A549 (cell line): ENCODE data around the gene CMTM5. TPM values are rescaled to one million over a fixed set of nuclear protein-coding genes. Genes with fewer than 3 reads are reported as not detected.
"Not testable (repeated sequence)": the region's sequence is repeated elsewhere in the genome, so short reads cannot be mapped to it uniquely, and the experiment has no call there.

Source experiments
- ATAC-seq, 2 experiments: fragments of 200-7000 bp in 1 of 2; fragments of >200 bp in 1 of 2; cut with Nextera tagmentation in 1 of 2; cut with Tn5 transposase in 1 of 2; 3 replicates each; pipeline versions ENCODE4 v1.8.0 to v1.9.1; 2018 to 2020; ENCODE audit warnings: mild to moderate bottlenecking in 1 of 2, moderate library complexity in 1 of 2
- CTCF ChIA-PET: fragments of 300-600 bp; sonication (Branson Sonifier 250); formaldehyde crosslinking; extraction: SDS; loops from one replicate; lab custom pipeline; 2021; ENCODE audit warnings: antibody characterized with exemption, inconsistent platforms; lab: Yijun Ruan, JAX
- POLR2A ChIA-PET: fragments of 350-600 bp; formaldehyde crosslinking; extraction: SDS; loops from one replicate; lab custom pipeline; 2021; ENCODE audit warnings: antibody characterized with exemption, inconsistent platforms; lab: Yijun Ruan, JAX
- DNase-seq, 2 experiments: peaks; one replicate each; pipeline versions ENCODE4 v3.0.0 to v3.0.0-alpha.2; 2011 to 2016; ENCODE audit warnings: low read depth in 1 of 2, low spot score in 1 of 2
- FAIRE-seq: peaks from 2 replicates; lab custom pipeline; 2011; peaks lifted over from hg19 to GRCh38; lab: Jason Lieb, UNC
- H3K27ac ChIP-seq, 2 experiments: fragments of >200 bp; sonication (Bioruptor Twin); formaldehyde crosslinking; 3 replicates each; pipeline ENCODE4 v1.5.1; 2016 to 2017
- H3K4me1 ChIP-seq: fragments of >200 bp; sonication (Bioruptor Twin); formaldehyde crosslinking; 3 replicates; pipeline ENCODE4 v1.6.1; 2016
- H3K4me2 ChIP-seq: fragments of >200 bp; sonication (Bioruptor Twin); formaldehyde crosslinking; 3 replicates; pipeline ENCODE4 v1.6.1; 2016
- H3K4me3 ChIP-seq: fragments of >200 bp; sonication (Bioruptor Twin); formaldehyde crosslinking; 3 replicates; pipeline ENCODE4 v1.5.1; 2016
- H3K9me3 ChIP-seq: fragments of >200 bp; sonication (Bioruptor Twin); formaldehyde crosslinking; 3 replicates; pipeline ENCODE4 v1.6.1; 2016
- ATOH8 ChIP-seq: fragments of 250-450 bp; sonication (Bioruptor Pico); IDR thresholded peaks from 2 replicates; pipeline ENCODE4 v1.5.0; 2020; ENCODE audit warnings: low read depth, mild to moderate bottlenecking, moderate library complexity
- CBX8 ChIP-seq: fragments of 200-600 bp; sonication (generic); IDR thresholded peaks from 2 replicates; pipeline ENCODE4 v1.6.1; 2016
- CEBPB ChIP-seq, 2 experiments: fragments of >200 bp in 1 of 2; sonication (Bioruptor Twin) in 1 of 2; formaldehyde crosslinking in 1 of 2; IDR thresholded peaks; 2 replicates each; pipeline ENCODE4 v1.6.1; 2012 to 2016
- EHF ChIP-seq: fragments of 250-450 bp; sonication (Bioruptor Pico); IDR thresholded peaks from 2 replicates; pipeline ENCODE4 v1.5.0; 2020; ENCODE audit warnings: mild to moderate bottlenecking
- ESRRA ChIP-seq: fragments of 150-350 bp; IDR thresholded peaks from 2 replicates; pipeline ENCODE4 v1.6.1; 2014; ENCODE audit warnings: mild to moderate bottlenecking, low read length, borderline replicate concordance
- GATA3 ChIP-seq: IDR thresholded peaks from 2 replicates; pipeline ENCODE4 v1.6.1; 2012; ENCODE audit warnings: borderline replicate concordance
- HEYL ChIP-seq: fragments of 250-450 bp; sonication (Bioruptor Pico); IDR thresholded peaks from 2 replicates; pipeline ENCODE4 v1.8.0; 2021; ENCODE audit warnings: mild to moderate bottlenecking, moderate library complexity
- HMGXB4 ChIP-seq: fragments of 250-450 bp; sonication (Bioruptor Pico); IDR thresholded peaks from 2 replicates; pipeline ENCODE4 v1.5.0; 2021; ENCODE audit warnings: mild to moderate bottlenecking, moderate library complexity, borderline replicate concordance
- HOXB13 ChIP-seq: fragments of 250-450 bp; sonication (Bioruptor Pico); IDR thresholded peaks from 2 replicates; pipeline ENCODE4 v1.5.0; 2020; ENCODE audit warnings: low read depth, mild to moderate bottlenecking, moderate library complexity
- JUNB ChIP-seq: fragments of >200 bp; sonication (Bioruptor Twin); formaldehyde crosslinking; IDR thresholded peaks from 2 replicates; pipeline ENCODE4 v1.6.1; 2016
- MYC ChIP-seq: IDR thresholded peaks from 2 replicates; pipeline ENCODE4 v1.6.1; 2012; ENCODE audit warnings: mild to moderate bottlenecking, inconsistent platforms, low read length, improper control_type of control experiment, borderline replicate concordance
- NFE2L2 ChIP-seq: fragments of 150-350 bp; conservative IDR thresholded peaks from 2 replicates; pipeline ENCODE4 v1.6.1; 2014; ENCODE audit warnings: low read length
- PBX3 ChIP-seq: IDR thresholded peaks from 2 replicates; pipeline ENCODE4 v1.6.1; 2012
- PHF8 ChIP-seq: fragments of 200-600 bp; sonication (generic); IDR thresholded peaks from 2 replicates; pipeline ENCODE4 v1.6.1; 2016; ENCODE audit warnings: low read depth, mild to moderate bottlenecking, antibody characterized with exemption, moderate library complexity, borderline replicate concordance
- RCOR1 ChIP-seq: fragments of 150-350 bp; IDR thresholded peaks from 2 replicates; pipeline ENCODE4 v1.6.1; 2014; ENCODE audit warnings: antibody characterized with exemption, low read length, low read depth
- RFX5 ChIP-seq: fragments of 450-650 bp; IDR thresholded peaks from 2 replicates; pipeline ENCODE4 v1.7.1; 2014; ENCODE audit warnings: antibody characterized with exemption, mild to moderate bottlenecking, moderate library complexity
- SMC3 ChIP-seq: fragments of >200 bp; sonication (Bioruptor Twin); formaldehyde crosslinking; IDR thresholded peaks from 3 replicates; pipeline ENCODE4 v1.6.1; 2018; ENCODE audit warnings: inconsistent platforms
- TFCP2L1 ChIP-seq: fragments of 250-450 bp; sonication (Bioruptor Pico); IDR thresholded peaks from 2 replicates; pipeline ENCODE4 v1.5.0; 2021; ENCODE audit warnings: mild to moderate bottlenecking
- USF2 ChIP-seq: fragments of 450-650 bp; IDR thresholded peaks from 2 replicates; pipeline ENCODE4 v1.6.1; 2014; ENCODE audit warnings: antibody characterized with exemption
- WGBS: methylation state at CpG from one replicate; pipeline ENCODE4 v1.1.6; 2017; ENCODE audit errors: missing lambda C conversion rate; 5-methylcytosine and 5-hydroxymethylcytosine counted together
- polyA plus RNA-seq, 4 experiments: library from polyadenylated mRNA; depleted of rRNA in 3 of 4; stranded (reverse); fragments of >200 nt; fragmentation: RNase III in 1 of 4; extraction: RNeasy Plus Mini Kit Qiagen cat#74134 plus additional on column Dnase treatment in 1 of 4; gene quantifications; 2 replicates in 3 of 4; 3 replicates in 1 of 4; pipeline ENCODE4 v1.2.3, GENCODE V29; 2011 to 2017
- TF ChIP-seq, protein P1 (sequence below): fragments of >200 bp; sonication (Bioruptor Twin); formaldehyde crosslinking; IDR thresholded peaks from 3 replicates; pipeline ENCODE4 v1.5.1; 2016
- TF ChIP-seq, protein P2 (sequence below): fragments of 200-600 bp; sonication (generic); IDR thresholded peaks from 2 replicates; pipeline ENCODE4 v1.6.1; 2016; ENCODE audit warnings: antibody characterized with exemption, mild to moderate bottlenecking, moderate library complexity

CMTM5 gene
- polyA plus RNA-seq, 2 of the 4 experiments (the other 2 are of a cell fraction) = not detected

DNA sequence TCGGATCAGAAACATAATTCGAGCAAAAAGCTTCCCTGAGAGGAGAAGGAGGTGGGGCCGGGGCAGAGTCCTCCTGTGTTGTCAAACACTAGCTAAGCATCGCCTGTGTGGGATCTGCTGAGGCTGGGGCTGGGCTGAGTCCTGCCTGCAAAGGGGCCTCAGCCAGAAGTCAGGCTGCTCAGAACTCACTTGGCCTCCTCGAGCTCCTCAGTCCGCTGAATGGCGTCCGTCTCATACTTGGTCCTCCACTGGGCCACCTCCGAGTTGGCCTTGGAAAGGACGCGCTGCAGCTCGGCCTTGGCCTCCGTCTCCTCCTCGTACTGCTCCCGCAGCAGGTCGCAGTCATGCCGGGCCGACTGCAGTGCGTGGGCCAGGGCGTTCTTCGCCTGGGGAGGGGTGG is 41.2 kb downstream of the CMTM5 start:
- Histone ChIP-seq H3K4me1 (no peaks in the 10 kb centered on the region), H3K4me2 (no peak overlapping the region), H3K27ac (no peak overlapping the region), H3K4me3 (no peak overlapping the region), H3K9me3 (no peaks in the 10 kb centered on the region)
- ATAC-seq (no peak), DNase-seq (no peak), FAIRE-seq (no peak)
- CTCF ChIA-PET = interaction anchor here (0.6 to 1.2 kb wide), 2 partner anchors 12 to 141 kb away, joined by 3 to 4 read pairs; no protein-coding TSS in a partner anchor
- POLR2A ChIA-PET = no interaction called here
- TF ChIP-seq TFCP2L1 = no peak
- TF ChIP-seq ESRRA = no peak
- no peak for TF ChIP-seq GATA3
- no peak for TF ChIP-seq RFX5
- no peak for TF ChIP-seq PHF8
- no peak for TF ChIP-seq HOXB13
- TF ChIP-seq PBX3 = no peak
- no peak for TF ChIP-seq USF2
- TF ChIP-seq NFE2L2 = no peak
- TF ChIP-seq EHF = no peak
- TF ChIP-seq HEYL = no peak
- TF ChIP-seq, protein P1, sequence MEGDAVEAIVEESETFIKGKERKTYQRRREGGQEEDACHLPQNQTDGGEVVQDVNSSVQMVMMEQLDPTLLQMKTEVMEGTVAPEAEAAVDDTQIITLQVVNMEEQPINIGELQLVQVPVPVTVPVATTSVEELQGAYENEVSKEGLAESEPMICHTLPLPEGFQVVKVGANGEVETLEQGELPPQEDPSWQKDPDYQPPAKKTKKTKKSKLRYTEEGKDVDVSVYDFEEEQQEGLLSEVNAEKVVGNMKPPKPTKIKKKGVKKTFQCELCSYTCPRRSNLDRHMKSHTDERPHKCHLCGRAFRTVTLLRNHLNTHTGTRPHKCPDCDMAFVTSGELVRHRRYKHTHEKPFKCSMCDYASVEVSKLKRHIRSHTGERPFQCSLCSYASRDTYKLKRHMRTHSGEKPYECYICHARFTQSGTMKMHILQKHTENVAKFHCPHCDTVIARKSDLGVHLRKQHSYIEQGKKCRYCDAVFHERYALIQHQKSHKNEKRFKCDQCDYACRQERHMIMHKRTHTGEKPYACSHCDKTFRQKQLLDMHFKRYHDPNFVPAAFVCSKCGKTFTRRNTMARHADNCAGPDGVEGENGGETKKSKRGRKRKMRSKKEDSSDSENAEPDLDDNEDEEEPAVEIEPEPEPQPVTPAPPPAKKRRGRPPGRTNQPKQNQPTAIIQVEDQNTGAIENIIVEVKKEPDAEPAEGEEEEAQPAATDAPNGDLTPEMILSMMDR = no peak
- WGBS = 67% methylated on average over 18 of the region's 21 CpGs

DNA sequence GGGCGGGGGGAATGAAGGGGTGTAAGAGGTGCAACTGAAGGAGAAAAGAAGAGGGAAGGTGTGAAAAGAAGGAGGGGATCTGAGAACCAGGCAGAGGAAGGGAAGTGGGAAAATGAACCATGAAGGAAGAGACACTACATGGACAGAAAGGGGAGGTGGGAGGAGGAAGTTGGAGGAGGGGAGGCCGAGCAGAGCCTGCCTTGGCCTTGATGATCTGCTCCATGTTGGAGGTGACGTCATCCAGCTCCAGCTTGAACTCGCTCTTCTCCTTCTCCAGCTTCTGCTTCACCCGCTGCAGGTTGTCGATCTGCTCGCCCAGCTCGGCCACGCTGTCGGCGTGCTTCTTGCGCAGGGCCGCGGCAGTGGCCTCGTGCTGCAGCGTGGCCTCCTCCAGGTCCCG is 42.8 kb downstream of the CMTM5 start:
- H3K9me3 ChIP-seq, POLR2A ChIA-PET, H3K4me2 ChIP-seq, ATAC-seq, H3K27ac ChIP-seq, H3K4me1 ChIP-seq, FAIRE-seq, DNase-seq, H3K4me3 ChIP-seq: not testable (repeated sequence)
- WGBS = 21% methylated on average over 4 of the region's 17 CpGs
- CTCF ChIA-PET = interaction anchor here (2.4 kb wide), 1 partner anchor 40 kb away, joined by 10 read pairs; no protein-coding TSS in a partner anchor

DNA sequence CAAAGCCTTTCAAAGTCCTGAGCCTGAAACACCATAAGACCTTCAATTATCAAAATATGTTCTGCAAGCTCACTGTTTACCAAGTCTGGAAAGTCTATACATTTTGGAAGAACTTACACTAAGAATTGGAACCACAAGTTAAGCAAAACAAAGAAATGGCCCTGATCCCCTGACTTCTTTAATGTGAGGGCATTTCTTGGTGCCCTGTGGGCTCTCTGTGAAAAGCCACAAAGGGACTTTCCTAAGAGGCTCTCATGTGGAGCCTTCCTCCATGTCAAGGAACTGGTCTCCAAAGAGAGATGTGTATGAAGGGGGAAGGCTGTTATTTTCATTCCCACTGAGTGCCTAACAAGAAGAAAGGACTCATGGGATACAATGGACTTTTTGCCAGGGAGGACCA is 44.7 kb downstream of the CMTM5 start:
- no peak overlapping the region for H3K4me2 ChIP-seq
- no peaks in the 10 kb centered on the region for H3K9me3 ChIP-seq
- DNase-seq = no peak
- ChIA-PET POLR2A (no interaction called here), CTCF (interaction anchor here (1.0 to 2.4 kb wide), 4 partner anchors 8 to 106 kb away, joined by 3 to 10 read pairs (median 4); no protein-coding TSS in a partner anchor)
- H3K27ac ChIP-seq = no peak overlapping the region
- no peaks in the 10 kb centered on the region for H3K4me1 ChIP-seq
- no peak for FAIRE-seq
- H3K4me3 ChIP-seq = no peak overlapping the region
- no peak for ATAC-seq
- no peak for TF ChIP-seq JUNB
- no peak for TF ChIP-seq GATA3
- TF ChIP-seq USF2 = no peak
- TF ChIP-seq PHF8 = no peak
- no peak for TF ChIP-seq PBX3
- TF ChIP-seq, protein P2, sequence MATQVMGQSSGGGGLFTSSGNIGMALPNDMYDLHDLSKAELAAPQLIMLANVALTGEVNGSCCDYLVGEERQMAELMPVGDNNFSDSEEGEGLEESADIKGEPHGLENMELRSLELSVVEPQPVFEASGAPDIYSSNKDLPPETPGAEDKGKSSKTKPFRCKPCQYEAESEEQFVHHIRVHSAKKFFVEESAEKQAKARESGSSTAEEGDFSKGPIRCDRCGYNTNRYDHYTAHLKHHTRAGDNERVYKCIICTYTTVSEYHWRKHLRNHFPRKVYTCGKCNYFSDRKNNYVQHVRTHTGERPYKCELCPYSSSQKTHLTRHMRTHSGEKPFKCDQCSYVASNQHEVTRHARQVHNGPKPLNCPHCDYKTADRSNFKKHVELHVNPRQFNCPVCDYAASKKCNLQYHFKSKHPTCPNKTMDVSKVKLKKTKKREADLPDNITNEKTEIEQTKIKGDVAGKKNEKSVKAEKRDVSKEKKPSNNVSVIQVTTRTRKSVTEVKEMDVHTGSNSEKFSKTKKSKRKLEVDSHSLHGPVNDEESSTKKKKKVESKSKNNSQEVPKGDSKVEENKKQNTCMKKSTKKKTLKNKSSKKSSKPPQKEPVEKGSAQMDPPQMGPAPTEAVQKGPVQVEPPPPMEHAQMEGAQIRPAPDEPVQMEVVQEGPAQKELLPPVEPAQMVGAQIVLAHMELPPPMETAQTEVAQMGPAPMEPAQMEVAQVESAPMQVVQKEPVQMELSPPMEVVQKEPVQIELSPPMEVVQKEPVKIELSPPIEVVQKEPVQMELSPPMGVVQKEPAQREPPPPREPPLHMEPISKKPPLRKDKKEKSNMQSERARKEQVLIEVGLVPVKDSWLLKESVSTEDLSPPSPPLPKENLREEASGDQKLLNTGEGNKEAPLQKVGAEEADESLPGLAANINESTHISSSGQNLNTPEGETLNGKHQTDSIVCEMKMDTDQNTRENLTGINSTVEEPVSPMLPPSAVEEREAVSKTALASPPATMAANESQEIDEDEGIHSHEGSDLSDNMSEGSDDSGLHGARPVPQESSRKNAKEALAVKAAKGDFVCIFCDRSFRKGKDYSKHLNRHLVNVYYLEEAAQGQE = no peak
- no peak for TF ChIP-seq ATOH8 (CRISPR knock-in tag)
- TF ChIP-seq HMGXB4 (CRISPR knock-in tag) = no peak
- TF ChIP-seq MYC = no peak
- no peak for TF ChIP-seq SMC3
- TF ChIP-seq CEBPB (IDR thresholded peaks at IDR 0.05) = no peak
- TF ChIP-seq CBX8 = no peak
- TF ChIP-seq RCOR1 = no peak
